B cell (primary cell): ENCODE data around the gene SEC24A. TPM values are rescaled to one million over a fixed set of nuclear protein-coding genes. Genes with fewer than 3 reads are reported as not detected.
"Not testable (repeated sequence)": the region's sequence is repeated elsewhere in the genome, so short reads cannot be mapped to it uniquely, and the experiment has no call there.

ENCODE experiments used
- ATAC-seq: fragments of 200-7000 bp; cut with Tn5 transposase; one replicate; pipeline ENCODE4 v1.10.0; 2021; ENCODE audit warnings: low read depth, mild to moderate bottlenecking, moderate number of reproducible peaks, moderate library complexity
- CTCF ChIA-PET: fragments of 350-600 bp; sonication (Branson Sonifier 250); formaldehyde crosslinking; loops from one replicate; lab custom pipeline; 2021; ENCODE audit warnings: antibody characterized with exemption, inconsistent platforms; lab: Charles Lee
- POLR2A ChIA-PET: fragments of 350-600 bp; sonication (Branson Sonifier 250); formaldehyde crosslinking; loops from one replicate; lab custom pipeline; 2021; ENCODE audit warnings: antibody characterized with exemption; lab: Charles Lee
- DNase-seq: peaks from one replicate; pipeline ENCODE4 v3.0.0; 2013
- H2AFZ ChIP-seq: 2 replicates; pipeline ENCODE4 v1.6.1; 2012; ENCODE audit warnings: mild to moderate bottlenecking, low read depth, low read length; ENCODE audit not compliant: insufficient read depth, poor library complexity, severe bottlenecking
- H3K27ac ChIP-seq, 2 donors: 1 replicate in 1 of 2; 2 replicates in 1 of 2; pipeline ENCODE4 v1.5.1; 2012 to 2013; ENCODE audit warnings: low read length in 2 of 2, mild to moderate bottlenecking in 2 of 2, moderate library complexity in 1 of 2
- H3K27me3 ChIP-seq, 4 experiments: fragments of 200-600 bp in 1 of 4; sonication (generic) in 1 of 4; replicated peaks in 1 of 4; 1 replicate in 2 of 4; 2 replicates in 2 of 4; pipeline versions ENCODE4 v1.6.1 to v1.7.0; 2013 to 2016; ENCODE audit warnings: low read length in 3 of 4, mild to moderate bottlenecking in 2 of 4, mixed read lengths in 1 of 4, moderate library complexity in 1 of 4; ENCODE audit not compliant: insufficient read depth in 4 of 4, control insufficient read depth in 3 of 4; ENCODE audit errors: control extremely low read depth in 1 of 4
- H3K36me3 ChIP-seq, 2 experiments: replicated peaks in 1 of 2; 1 replicate in 1 of 2; 2 replicates in 1 of 2; pipeline versions ENCODE4 v1.6.1 to v1.7.1; 2013; ENCODE audit warnings: low read length in 1 of 2; ENCODE audit not compliant: insufficient read depth in 2 of 2, control insufficient read depth in 1 of 2; ENCODE audit errors: control extremely low read depth in 1 of 2, extremely low read depth in 1 of 2
- H3K4me1 ChIP-seq, 2 donors: fragments of 200-600 bp in 1 of 2; sonication (generic) in 1 of 2; 1 replicate in 1 of 2; 2 replicates in 1 of 2; pipeline versions ENCODE4 v1.5.1 to v1.6.1; 2013 to 2017; ENCODE audit warnings: low read length in 2 of 2; ENCODE audit not compliant: control insufficient read depth in 2 of 2, insufficient read depth in 2 of 2
- H3K4me2 ChIP-seq: replicated peaks from 2 replicates; pipeline ENCODE3; 2012; ENCODE audit warnings: mild to moderate bottlenecking, low read depth, low read length; ENCODE audit not compliant: poor library complexity, severe bottlenecking
- H3K4me3 ChIP-seq, 5 experiments: fragments of 200-600 bp in 1 of 5; sonication (generic) in 1 of 5; 1 replicate in 3 of 5; 2 replicates in 2 of 5; pipeline versions ENCODE4 v1.5.1 to v1.7.0; 2011 to 2016; ENCODE audit warnings: low read length in 4 of 5, mild to moderate bottlenecking in 4 of 5, low read depth in 2 of 5, control low read depth in 1 of 5, moderate library complexity in 1 of 5; ENCODE audit not compliant: insufficient read depth in 1 of 5; ENCODE audit errors: control extremely low read depth in 1 of 5, extremely low read depth in 1 of 5
- H3K79me2 ChIP-seq: fragments of 200-600 bp; sonication (generic); one replicate; pipeline ENCODE4 v1.6.0; 2016; ENCODE audit warnings: low read length; ENCODE audit not compliant: control insufficient read depth, insufficient read depth
- H3K9ac ChIP-seq: fragments of 200-600 bp; sonication (generic); 2 replicates; pipeline ENCODE4 v1.6.1; 2017; ENCODE audit warnings: mild to moderate bottlenecking, low read length, moderate library complexity
- H3K9me3 ChIP-seq, 3 donors: one replicate each; pipeline versions ENCODE4 v1.6.1 to v1.7.1; 2013; ENCODE audit warnings: low read length in 2 of 3; ENCODE audit not compliant: control insufficient read depth in 2 of 3, insufficient read depth in 1 of 3; ENCODE audit errors: control extremely low read depth in 1 of 3
- H4K20me1 ChIP-seq: 2 replicates; pipeline ENCODE4 v1.6.0; 2012; ENCODE audit warnings: mild to moderate bottlenecking, low read length; ENCODE audit not compliant: insufficient read depth, control insufficient read depth, poor library complexity, severe bottlenecking
- H3K27ac Mint-ChIP-seq: one replicate; pipeline ENCODE4 v1.8.0; 2021; ENCODE audit warnings: mixed read lengths
- H3K27me3 Mint-ChIP-seq: one replicate; pipeline ENCODE4 v1.8.0; 2021; ENCODE audit warnings: mixed read lengths
- H3K4me1 Mint-ChIP-seq: one replicate; pipeline ENCODE4 v1.8.0; 2021; ENCODE audit warnings: mixed read lengths
- H3K4me3 Mint-ChIP-seq: one replicate; pipeline ENCODE4 v1.8.0; 2021; ENCODE audit warnings: mixed read lengths
- H3K9me3 Mint-ChIP-seq: one replicate; pipeline ENCODE4 v1.8.0; 2022; ENCODE audit warnings: mixed read lengths; ENCODE audit not compliant: insufficient read depth
- CTCF ChIP-seq: fragments of 200-600 bp; IDR thresholded peaks from one replicate; pipeline ENCODE4 v1.8.0; 2022; ENCODE audit warnings: antibody characterized with exemption, mild to moderate bottlenecking
- EZH2 ChIP-seq: IDR thresholded peaks from 2 replicates; pipeline ENCODE4 v1.6.1; 2012; ENCODE audit warnings: borderline replicate concordance, low read depth, mild to moderate bottlenecking, moderate library complexity, low read length; ENCODE audit not compliant: insufficient read depth, poor library complexity, severe bottlenecking
- WGBS: methylation state at CpG from one replicate; pipeline ENCODE4 v1.1.5; 2013; ENCODE audit warnings: missing lambda C conversion rate; ENCODE audit not compliant: insufficient coverage; 5-methylcytosine and 5-hydroxymethylcytosine counted together
- intact Hi-C: fragments of 100-400 bp; cut with micrococcal nuclease; formaldehyde crosslinking; loops from one replicate; pipeline ENCODE4 v1.10.0; 2022
- polyA plus RNA-seq: library from polyadenylated mRNA; depleted of rRNA; stranded (reverse); fragments of >200 nt; gene quantifications from 2 replicates; pipeline ENCODE4 v1.2.3, GENCODE V29; 2012
- total RNA-seq, 2 donors: library from RNA; stranded (reverse); fragments of 120-200 nt in 1 of 2; gene quantifications; 1 replicate in 1 of 2; 2 replicates in 1 of 2; pipeline versions ENCODE4 v1.2.3 to v1.2.4, GENCODE V29; 2013 to 2022

Gene SEC24A
- total and polyA plus RNA-seq, 2 donors (not counting 1 experiment from before 2014, with no cell fraction given): 6.9 to 13.0 TPM

GRCh38 chr5:134677357-134677756 is 28.8 kb downstream of the SEC24A start:
- intact Hi-C loops, DNase-seq, H3K9me3 Mint-ChIP-seq, H3K79me2 ChIP-seq, H3K27me3 ChIP-seq, POLR2A ChIA-PET, H3K9me3 ChIP-seq, CTCF ChIA-PET, H3K9ac ChIP-seq, H3K4me3 Mint-ChIP-seq, H3K4me3 ChIP-seq, H3K27ac Mint-ChIP-seq, ATAC-seq, H4K20me1 ChIP-seq, H3K4me1 Mint-ChIP-seq, H3K27ac ChIP-seq, H3K4me2 ChIP-seq, H2AFZ ChIP-seq, H3K27me3 Mint-ChIP-seq, H3K4me1 ChIP-seq: not testable (repeated sequence)
- H3K36me3 ChIP-seq: peaks cover 0 to 59% of the 10 kb centered on the region in 2 experiments
- 100% methylated on average over 1 of the region's 4 CpGs for WGBS

- H3K4me2 ChIP-seq, intact Hi-C loops, CTCF ChIA-PET, H3K27me3 Mint-ChIP-seq, H3K4me1 Mint-ChIP-seq, DNase-seq, H3K4me1 ChIP-seq, ATAC-seq, H3K9ac ChIP-seq, H3K4me3 ChIP-seq, POLR2A ChIA-PET, H4K20me1 ChIP-seq, H3K27me3 ChIP-seq, H2AFZ ChIP-seq, H3K27ac Mint-ChIP-seq, H3K27ac ChIP-seq, H3K9me3 ChIP-seq, H3K9me3 Mint-ChIP-seq, H3K79me2 ChIP-seq, H3K4me3 Mint-ChIP-seq: not testable (repeated sequence)
- H3K36me3 ChIP-seq: peaks cover 7 to 38% of the 10 kb centered on the region in 2 experiments
- WGBS: 100% methylated on average over 5 of the region's 8 CpGs
These were observed 41.6 kb downstream of the SEC24A start for GRCh38 chr5:134690144-134690543.

- H3K27me3 Mint-ChIP-seq: no peaks in the 10 kb centered on the region
- no peak overlapping the region for H3K9ac ChIP-seq
- intact Hi-C loops: no loop called here
- H2AFZ ChIP-seq: no peak overlapping the region
- H3K27me3 ChIP-seq: no peaks in the 10 kb centered on the region
- H3K79me2 ChIP-seq: no peaks in the 10 kb centered on the region
- H3K4me2 ChIP-seq: no peak overlapping the region
- H3K4me3 Mint-ChIP-seq: no peak overlapping the region
- POLR2A ChIA-PET: no interaction called here
- H3K36me3 ChIP-seq: peaks cover 7 to 36% of the 10 kb centered on the region in 2 experiments
- H3K4me1 Mint-ChIP-seq: no peaks in the 10 kb centered on the region
- H3K4me1 ChIP-seq: no peaks in the 10 kb centered on the region
- no peak for DNase-seq
- H3K9me3 Mint-ChIP-seq: no peaks in the 10 kb centered on the region
- no peaks in the 10 kb centered on the region for H3K9me3 ChIP-seq
- ATAC-seq: no peak
- no peak overlapping the region for H3K27ac ChIP-seq
- CTCF ChIA-PET: no interaction called here
- H3K27ac Mint-ChIP-seq: no peak overlapping the region
- no peaks in the 10 kb centered on the region for H4K20me1 ChIP-seq
- H3K4me3 ChIP-seq: no peak overlapping the region
- no peak for TF ChIP-seq EZH2
- TF ChIP-seq CTCF: no peak
These were observed 44.1 kb downstream of the SEC24A start for GRCh38 chr5:134692722-134693121.
